Osteoblast (primary cell): ENCODE results near the gene EREG. TPM values are rescaled to one million over a fixed set of nuclear protein-coding genes. Genes with fewer than 3 reads are reported as not detected.

Source experiments
- DNase-seq: peaks from one replicate; pipeline ENCODE4 v3.0.0; 2011; ENCODE audit warnings: low spot score, mixed read lengths; ENCODE audit not compliant: insufficient read length; ENCODE audit errors: missing footprints
- H2AFZ ChIP-seq: 2 replicates; pipeline ENCODE4 v1.6.0; 2011; ENCODE audit warnings: mild to moderate bottlenecking, low read length
- H3K27ac ChIP-seq: 2 replicates; pipeline ENCODE4 v1.5.1; 2011; ENCODE audit warnings: mild to moderate bottlenecking, low read depth, low read length, moderate library complexity
- H3K27me3 ChIP-seq: 2 replicates; pipeline ENCODE4 v1.6.0; 2012; ENCODE audit warnings: mild to moderate bottlenecking, control low read depth, inconsistent platforms, low read length, moderate library complexity; ENCODE audit not compliant: insufficient read depth
- H3K36me3 ChIP-seq: 2 replicates; pipeline ENCODE4 v1.5.1; 2011; ENCODE audit warnings: mild to moderate bottlenecking, low read length, control low read depth, moderate library complexity; ENCODE audit not compliant: insufficient read depth
- H3K4me1 ChIP-seq: 2 replicates; pipeline ENCODE4 v1.5.1; 2011; ENCODE audit warnings: mild to moderate bottlenecking, low read length, control low read depth, moderate library complexity; ENCODE audit not compliant: insufficient read depth
- H3K4me2 ChIP-seq: 2 replicates; pipeline ENCODE4 v1.6.0; 2011; ENCODE audit warnings: mild to moderate bottlenecking, low read length; ENCODE audit not compliant: insufficient read depth
- H3K4me3 ChIP-seq: fragments of 200-600 bp; sonication (generic); 3 replicates; pipeline ENCODE4 v1.5.1; 2012; ENCODE audit warnings: mild to moderate bottlenecking, low read length, inconsistent platforms; ENCODE audit not compliant: insufficient read depth
- H3K79me2 ChIP-seq: 2 replicates; pipeline ENCODE4 v1.6.0; 2012; ENCODE audit warnings: mild to moderate bottlenecking, low read length, control low read depth, inconsistent platforms; ENCODE audit not compliant: insufficient read depth
- H3K9me3 ChIP-seq: 2 replicates; pipeline ENCODE4 v1.5.1; 2011; ENCODE audit warnings: low read depth, low read length, control low read depth
- H4K20me1 ChIP-seq: 2 replicates; pipeline ENCODE4 v1.6.0; 2012; ENCODE audit warnings: mild to moderate bottlenecking, low read length, control low read depth; ENCODE audit not compliant: insufficient read depth
- CTCF ChIP-seq: IDR thresholded peaks from 2 replicates; pipeline ENCODE4 v1.5.1; 2011; ENCODE audit warnings: mild to moderate bottlenecking, low read depth, low read length, moderate library complexity; ENCODE audit errors: extremely low read depth
- total RNA-seq: library from RNA; depleted of rRNA; stranded (reverse); fragments of >200 nt; gene quantifications from 2 replicates; pipeline ENCODE4 v1.2.3, GENCODE V29; 2012

EREG gene
- total RNA-seq, 1 donor, result 1.1 TPM

DNA sequence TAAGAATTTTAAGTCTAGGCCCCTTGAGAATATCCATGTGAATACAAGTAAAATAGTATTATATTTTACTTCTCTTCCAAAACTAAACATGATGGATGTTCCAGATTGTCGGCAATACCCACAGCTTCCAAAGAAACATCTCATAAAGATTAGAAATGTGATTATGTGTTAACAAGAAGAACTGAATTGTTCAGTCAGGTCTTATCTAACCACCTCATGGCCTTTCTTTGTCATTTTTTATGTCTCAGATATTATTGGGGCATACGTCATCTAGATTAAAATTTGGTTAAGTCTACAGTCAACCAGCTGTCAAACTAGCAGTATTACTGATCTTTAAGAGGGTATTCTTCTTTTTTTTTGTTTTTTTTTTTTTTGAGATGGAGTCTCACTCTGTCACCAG lies 46.7 kb upstream of the EREG start:
- Histone ChIP-seq H2AFZ (no peak overlapping the region), H3K27me3 (peaks cover 5% of the 10 kb centered on the region), H3K36me3 (no peaks in the 10 kb centered on the region), H3K4me2 (no peak overlapping the region), H3K4me1 (peaks cover 9% of the 10 kb centered on the region), H4K20me1 (no peaks in the 10 kb centered on the region), H3K4me3 (no peak overlapping the region), H3K9me3 (no peaks in the 10 kb centered on the region), H3K27ac (no peak overlapping the region), H3K79me2 (no peaks in the 10 kb centered on the region)
- TF ChIP-seq CTCF, result no peak
- no peak for DNase-seq

DNA sequence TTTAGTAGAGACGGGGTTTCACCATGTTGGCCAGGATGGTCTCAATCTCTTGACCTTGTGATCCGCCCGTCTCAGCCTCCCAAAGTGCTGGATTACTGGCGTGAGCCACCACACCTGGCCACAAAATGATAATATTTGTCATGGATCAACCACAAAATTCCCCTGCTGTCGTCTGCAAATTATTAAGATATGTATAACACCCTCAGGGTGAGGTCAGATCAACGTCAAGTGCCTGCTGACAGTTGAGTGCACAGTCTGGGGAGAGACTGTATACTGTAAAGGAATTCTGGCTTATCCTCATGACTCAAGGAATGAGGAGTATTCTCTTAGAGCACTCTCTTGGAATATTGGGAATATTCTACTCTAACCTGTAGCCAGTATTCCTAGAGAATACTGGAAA lies 45.5 kb upstream of the EREG start:
- H3K36me3 ChIP-seq, result no peaks in the 10 kb centered on the region
- no peak for DNase-seq
- no peak overlapping the region for H3K4me3 ChIP-seq
- H3K4me1 ChIP-seq, result peaks cover 9% of the 10 kb centered on the region
- no peaks in the 10 kb centered on the region for H4K20me1 ChIP-seq
- TF ChIP-seq CTCF, result no peak
- H3K79me2 ChIP-seq, result no peaks in the 10 kb centered on the region
- H3K9me3 ChIP-seq, result no peaks in the 10 kb centered on the region
- H3K27ac ChIP-seq, result no peak overlapping the region
- H3K4me2 ChIP-seq, result no peak overlapping the region
- H3K27me3 ChIP-seq, result peaks cover 11% of the 10 kb centered on the region
- H2AFZ ChIP-seq, result no peak overlapping the region

- H3K9me3 ChIP-seq, result no peaks in the 10 kb centered on the region
- H2AFZ ChIP-seq, result peak overlapping the region; percentile 60
- H4K20me1 ChIP-seq, result no peaks in the 10 kb centered on the region
- peaks cover 9% of the 10 kb centered on the region for H3K4me1 ChIP-seq
- peak; percentile 69 for TF ChIP-seq CTCF
- H3K79me2 ChIP-seq, result no peaks in the 10 kb centered on the region
- no peak overlapping the region for H3K4me3 ChIP-seq
- H3K36me3 ChIP-seq, result no peaks in the 10 kb centered on the region
- H3K27ac ChIP-seq, result peak overlapping the region; percentile 13
- H3K4me2 ChIP-seq, result peak overlapping the region; percentile 62
- peaks cover 13% of the 10 kb centered on the region for H3K27me3 ChIP-seq
- peak; percentile 23 for DNase-seq
Measured at GRCh38 chr4:74320559-74321118, 44.3 kb upstream of the EREG start.

GRCh38 chr4:74322301-74322700 lies 42.6 kb upstream of the EREG start:
- Histone ChIP-seq H2AFZ (no peak overlapping the region), H4K20me1 (no peaks in the 10 kb centered on the region), H3K79me2 (no peaks in the 10 kb centered on the region), H3K27me3 (peaks cover 13% of the 10 kb centered on the region), H3K4me2 (no peak overlapping the region), H3K9me3 (no peaks in the 10 kb centered on the region), H3K36me3 (no peaks in the 10 kb centered on the region), H3K4me3 (no peak overlapping the region), H3K4me1 (peaks cover 10% of the 10 kb centered on the region), H3K27ac (no peak overlapping the region)
- DNase-seq, result no peak
- no peak for TF ChIP-seq CTCF
